ENCODE results near the gene ZSWIM4. TPM values are rescaled to one million over a fixed set of nuclear protein-coding genes. Genes with fewer than 3 reads are reported as not detected.

ZSWIM4 gene
- total and polyA plus RNA-seq, 10 of the 15 experiments (the other 5 are each of a cell fraction or from before 2014, with no cell fraction given) = 0.73 to 11.1 (median 1.8) TPM; not detected in 2

DNA sequence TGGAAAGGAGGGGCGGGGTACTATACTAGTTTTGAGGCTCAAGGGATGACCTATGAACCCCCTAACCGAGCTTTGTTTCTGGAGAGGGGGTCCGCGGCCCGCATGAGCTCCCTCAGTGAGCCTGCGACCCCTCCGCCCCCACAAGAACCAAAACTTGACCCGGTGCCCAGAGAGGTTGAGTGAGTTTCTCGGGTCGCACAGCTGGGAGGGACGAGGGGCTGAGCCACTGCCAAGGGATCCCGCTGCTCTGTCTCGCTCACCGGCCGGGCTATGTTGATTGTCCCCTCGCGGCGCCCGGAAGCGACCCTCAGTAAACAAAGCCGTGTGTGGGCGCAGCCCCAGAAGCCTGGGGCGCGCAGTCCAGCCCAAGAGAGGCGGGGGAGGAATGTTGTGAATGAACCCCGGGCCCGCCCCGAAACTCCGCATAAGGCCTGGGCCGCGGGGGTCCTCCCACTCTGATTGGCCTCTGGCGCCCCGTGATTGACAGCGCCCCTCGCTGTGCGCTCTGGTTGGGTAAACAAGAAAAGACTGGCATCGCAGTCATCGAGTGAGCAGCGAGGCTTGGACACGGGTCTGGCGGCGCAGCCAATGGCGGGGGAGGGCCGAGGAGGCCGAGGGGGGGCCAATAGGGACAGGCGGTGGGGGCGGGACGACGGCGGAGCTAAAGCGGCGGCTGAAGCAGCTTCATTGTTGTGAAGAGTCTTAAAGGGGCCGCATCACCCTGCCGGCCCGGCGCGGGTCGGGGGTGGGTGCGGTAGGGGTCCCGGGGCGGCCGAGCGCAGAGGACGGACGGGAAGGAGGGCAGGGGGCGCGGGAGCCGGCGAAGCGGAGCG lies at the start of gene ZSWIM4 (continued):
- TF ChIP-seq, protein P1, sequence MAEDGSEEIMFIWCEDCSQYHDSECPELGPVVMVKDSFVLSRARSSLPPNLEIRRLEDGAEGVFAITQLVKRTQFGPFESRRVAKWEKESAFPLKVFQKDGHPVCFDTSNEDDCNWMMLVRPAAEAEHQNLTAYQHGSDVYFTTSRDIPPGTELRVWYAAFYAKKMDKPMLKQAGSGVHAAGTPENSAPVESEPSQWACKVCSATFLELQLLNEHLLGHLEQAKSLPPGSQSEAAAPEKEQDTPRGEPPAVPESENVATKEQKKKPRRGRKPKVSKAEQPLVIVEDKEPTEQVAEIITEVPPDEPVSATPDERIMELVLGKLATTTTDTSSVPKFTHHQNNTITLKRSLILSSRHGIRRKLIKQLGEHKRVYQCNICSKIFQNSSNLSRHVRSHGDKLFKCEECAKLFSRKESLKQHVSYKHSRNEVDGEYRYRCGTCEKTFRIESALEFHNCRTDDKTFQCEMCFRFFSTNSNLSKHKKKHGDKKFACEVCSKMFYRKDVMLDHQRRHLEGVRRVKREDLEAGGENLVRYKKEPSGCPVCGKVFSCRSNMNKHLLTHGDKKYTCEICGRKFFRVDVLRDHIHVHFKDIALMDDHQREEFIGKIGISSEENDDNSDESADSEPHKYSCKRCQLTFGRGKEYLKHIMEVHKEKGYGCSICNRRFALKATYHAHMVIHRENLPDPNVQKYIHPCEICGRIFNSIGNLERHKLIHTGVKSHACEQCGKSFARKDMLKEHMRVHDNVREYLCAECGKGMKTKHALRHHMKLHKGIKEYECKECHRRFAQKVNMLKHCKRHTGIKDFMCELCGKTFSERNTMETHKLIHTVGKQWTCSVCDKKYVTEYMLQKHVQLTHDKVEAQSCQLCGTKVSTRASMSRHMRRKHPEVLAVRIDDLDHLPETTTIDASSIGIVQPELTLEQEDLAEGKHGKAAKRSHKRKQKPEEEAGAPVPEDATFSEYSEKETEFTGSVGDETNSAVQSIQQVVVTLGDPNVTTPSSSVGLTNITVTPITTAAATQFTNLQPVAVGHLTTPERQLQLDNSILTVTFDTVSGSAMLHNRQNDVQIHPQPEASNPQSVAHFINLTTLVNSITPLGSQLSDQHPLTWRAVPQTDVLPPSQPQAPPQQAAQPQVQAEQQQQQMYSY (CRISPR knock-in tag; IDR thresholded peaks at IDR 0.05) = no peak
- TF ChIP-seq GATAD2B (conservative IDR thresholded peaks at IDR 0.05; ENCODE audit: low read depth) (peak; percentile 70), ATF2 (IDR thresholded peaks at IDR 0.05; ENCODE audit: low read length) (no peak), JUND (IDR thresholded peaks at IDR 0.05; ENCODE audit: low read depth, low read length) (no peak), ZNF687 (IDR thresholded peaks at IDR 0.05) (0 out of 2 replicates have a peak, but pooled peaks have one; percentile 21), USF1 (IDR thresholded peaks at IDR 0.05; ENCODE audit: borderline replicate concordance, extremely low read length, insufficient read depth, low read depth, low read length) (no peak), POLR2A (IDR thresholded peaks at IDR 0.05; ENCODE audit: low read depth, low read length) (peak; percentile 48), NFYB (IDR thresholded peaks at IDR 0.05; ENCODE audit: insufficient read depth, low read depth, low read length) (peak; percentile 97), BCLAF1 (IDR thresholded peaks at IDR 0.05) (no peak), POLR2AphosphoS5 (IDR thresholded peaks at IDR 0.05; ENCODE audit: low read length) (peak; percentile 47; the same call in 1 of the 2 replicates)
- TF ChIP-seq, protein P2, sequence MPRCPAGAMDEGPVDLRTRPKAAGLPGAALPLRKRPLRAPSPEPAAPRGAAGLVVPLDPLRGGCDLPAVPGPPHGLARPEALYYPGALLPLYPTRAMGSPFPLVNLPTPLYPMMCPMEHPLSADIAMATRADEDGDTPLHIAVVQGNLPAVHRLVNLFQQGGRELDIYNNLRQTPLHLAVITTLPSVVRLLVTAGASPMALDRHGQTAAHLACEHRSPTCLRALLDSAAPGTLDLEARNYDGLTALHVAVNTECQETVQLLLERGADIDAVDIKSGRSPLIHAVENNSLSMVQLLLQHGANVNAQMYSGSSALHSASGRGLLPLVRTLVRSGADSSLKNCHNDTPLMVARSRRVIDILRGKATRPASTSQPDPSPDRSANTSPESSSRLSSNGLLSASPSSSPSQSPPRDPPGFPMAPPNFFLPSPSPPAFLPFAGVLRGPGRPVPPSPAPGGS (IDR thresholded peaks at IDR 0.05; ENCODE audit: borderline replicate concordance, insufficient read depth, low read depth, low read length, poor library complexity, severe bottlenecking) = no peak

All from GM12878 (cell line).